Measurements from ENCODE around the gene SRSF10. TPM values are rescaled to one million over a fixed set of nuclear protein-coding genes. Genes with fewer than 3 reads are reported as not detected.

The SRSF10 gene
- total RNA-seq, 1 donor, result 127 TPM

DNA sequence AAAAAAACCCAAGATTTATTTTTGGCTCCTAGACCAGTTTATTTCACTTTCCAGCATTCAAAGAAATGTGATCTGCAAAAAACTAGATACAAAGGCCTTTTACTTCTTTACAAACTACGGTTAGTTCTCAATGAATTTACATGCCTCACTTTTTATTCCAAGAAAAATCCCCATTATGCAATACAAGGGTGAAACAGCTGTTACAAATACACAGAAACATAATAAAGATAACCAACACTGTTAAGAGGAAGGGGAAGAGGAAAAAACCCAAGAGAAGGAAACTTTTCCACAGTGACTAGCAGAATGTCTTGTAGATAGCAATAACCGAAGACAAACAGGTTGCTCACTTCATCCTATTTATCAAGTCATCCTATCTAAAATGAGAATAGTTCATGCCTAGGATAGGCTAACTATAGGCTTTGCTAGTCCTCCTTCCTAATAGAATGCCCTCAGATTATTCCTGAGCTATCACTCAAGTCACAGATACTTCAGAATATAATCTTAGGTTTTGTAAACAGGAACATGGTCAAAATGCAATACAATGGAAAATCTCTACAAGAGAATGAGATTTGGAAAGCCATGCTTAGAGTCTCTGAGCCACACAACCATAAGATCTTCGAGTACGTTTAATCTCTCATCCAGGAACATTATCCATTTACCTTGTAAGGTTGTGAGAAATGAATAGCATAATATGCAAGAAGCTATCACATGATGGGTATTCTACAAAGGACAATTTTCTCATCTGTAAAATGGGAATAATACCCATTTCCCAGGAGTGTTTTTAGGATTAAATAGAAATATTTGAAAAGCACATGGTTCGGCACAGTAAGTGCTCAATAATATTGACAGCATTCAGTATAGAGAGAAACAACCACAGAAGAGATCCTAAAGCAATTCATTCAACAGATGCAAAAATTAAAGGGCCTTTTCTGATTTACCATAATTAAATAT, 15.1 kb downstream of the SRSF10 start:
- no peak overlapping the region for H3K4me3 ChIP-seq (ENCODE audit: low read depth, low read length)
- TF ChIP-seq, protein P1, sequence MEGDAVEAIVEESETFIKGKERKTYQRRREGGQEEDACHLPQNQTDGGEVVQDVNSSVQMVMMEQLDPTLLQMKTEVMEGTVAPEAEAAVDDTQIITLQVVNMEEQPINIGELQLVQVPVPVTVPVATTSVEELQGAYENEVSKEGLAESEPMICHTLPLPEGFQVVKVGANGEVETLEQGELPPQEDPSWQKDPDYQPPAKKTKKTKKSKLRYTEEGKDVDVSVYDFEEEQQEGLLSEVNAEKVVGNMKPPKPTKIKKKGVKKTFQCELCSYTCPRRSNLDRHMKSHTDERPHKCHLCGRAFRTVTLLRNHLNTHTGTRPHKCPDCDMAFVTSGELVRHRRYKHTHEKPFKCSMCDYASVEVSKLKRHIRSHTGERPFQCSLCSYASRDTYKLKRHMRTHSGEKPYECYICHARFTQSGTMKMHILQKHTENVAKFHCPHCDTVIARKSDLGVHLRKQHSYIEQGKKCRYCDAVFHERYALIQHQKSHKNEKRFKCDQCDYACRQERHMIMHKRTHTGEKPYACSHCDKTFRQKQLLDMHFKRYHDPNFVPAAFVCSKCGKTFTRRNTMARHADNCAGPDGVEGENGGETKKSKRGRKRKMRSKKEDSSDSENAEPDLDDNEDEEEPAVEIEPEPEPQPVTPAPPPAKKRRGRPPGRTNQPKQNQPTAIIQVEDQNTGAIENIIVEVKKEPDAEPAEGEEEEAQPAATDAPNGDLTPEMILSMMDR (IDR thresholded peaks at IDR 0.05; ENCODE audit: insufficient read depth, low read length), result no peak
- peak; percentile 70 for DNase-seq (ENCODE audit: low read depth)

DNA sequence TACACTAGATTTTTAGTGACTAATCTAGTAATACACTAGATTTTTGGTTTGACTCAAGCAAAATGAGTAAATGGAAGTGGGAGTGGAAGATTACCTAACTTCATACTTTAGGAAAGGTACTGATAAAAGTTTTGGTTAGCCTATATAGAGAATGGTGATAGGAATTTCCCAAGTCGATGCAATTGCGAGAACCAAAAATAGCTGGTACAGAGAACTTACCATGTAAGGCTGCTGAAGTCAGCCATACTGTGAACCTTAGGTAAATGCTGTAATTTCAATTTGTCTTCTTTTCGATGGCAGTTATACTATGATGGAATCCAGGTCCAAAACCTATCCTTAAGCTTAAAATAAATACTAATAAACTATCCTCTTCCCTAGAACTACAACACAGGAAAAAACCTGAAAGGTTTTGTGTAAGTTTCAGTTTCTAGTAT, 15.9 kb downstream of the SRSF10 start:
- no peak overlapping the region for H3K4me3 ChIP-seq (ENCODE audit: low read depth, low read length)
- DNase-seq (ENCODE audit: low read depth), result peak; percentile 21
- TF ChIP-seq, protein P1 (IDR thresholded peaks at IDR 0.05; ENCODE audit: insufficient read depth, low read length), result no peak

DNA sequence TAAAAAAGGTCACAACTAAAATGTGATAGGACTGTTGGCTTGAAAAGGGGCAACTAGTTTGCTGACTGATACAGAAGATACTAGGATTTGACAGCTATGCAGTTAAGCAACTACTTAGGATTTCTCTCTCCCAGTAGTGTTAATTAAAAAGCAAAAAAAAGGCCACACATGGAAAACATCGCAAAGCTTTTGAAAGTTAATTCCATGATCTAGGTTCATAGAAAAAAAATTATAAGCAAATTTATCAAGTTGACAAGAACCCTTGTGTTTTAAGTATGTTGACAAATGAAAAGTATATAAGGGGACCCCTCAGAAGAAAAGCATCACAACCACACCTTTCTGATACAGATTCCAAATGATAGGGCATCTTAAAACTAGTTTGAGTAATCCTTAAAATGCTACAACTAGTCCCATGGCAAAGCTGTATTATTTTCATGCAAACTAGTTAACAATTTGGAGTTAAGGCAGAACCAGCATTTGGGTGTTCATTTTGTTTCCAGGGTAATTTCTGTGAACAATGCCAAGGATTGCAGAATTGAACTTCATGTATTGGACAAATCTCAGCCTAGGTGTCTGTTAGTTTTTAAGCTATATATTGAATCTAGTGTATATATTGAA, 16.4 kb downstream of the SRSF10 start:
- TF ChIP-seq, protein P1 (IDR thresholded peaks at IDR 0.05; ENCODE audit: insufficient read depth, low read length), result no peak
- DNase-seq (ENCODE audit: low read depth), result no peak
- no peak overlapping the region for H3K4me3 ChIP-seq (ENCODE audit: low read depth, low read length)

DNA sequence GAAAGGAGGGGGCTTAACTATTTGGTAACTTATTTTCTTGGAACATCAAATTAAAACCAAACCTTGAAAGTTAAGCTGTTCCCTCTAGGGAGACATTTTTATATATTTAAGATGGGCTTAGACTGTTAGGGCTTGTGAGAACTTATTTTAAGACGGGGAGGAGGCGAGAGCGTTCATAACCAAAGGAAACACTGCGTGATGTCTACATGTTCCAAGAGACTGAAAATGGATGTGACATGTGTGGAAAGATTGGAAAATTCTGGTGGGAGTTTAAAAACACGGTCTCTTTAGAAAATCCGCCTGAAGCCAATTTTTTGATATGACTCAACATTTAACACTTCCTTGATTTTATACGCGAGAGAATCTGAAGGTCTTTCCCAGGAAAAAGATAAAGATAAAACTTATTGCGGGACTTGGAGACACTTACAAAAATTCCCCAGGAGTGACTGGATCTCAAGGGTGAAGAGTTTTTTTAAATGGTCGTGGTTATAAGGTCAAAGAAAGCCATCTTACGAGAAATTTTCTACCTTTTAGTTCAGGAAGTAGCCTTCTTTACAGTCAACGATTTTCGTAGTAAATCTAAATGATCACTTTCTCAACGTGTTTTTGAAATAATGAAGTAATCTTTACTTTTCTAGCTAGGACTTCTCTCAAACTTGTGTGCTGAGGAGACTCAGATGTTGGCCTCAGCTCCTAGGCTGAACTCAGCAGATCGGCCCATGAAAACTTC, 19.7 kb downstream of the SRSF10 start:
- TF ChIP-seq, protein P1 (IDR thresholded peaks at IDR 0.05; ENCODE audit: insufficient read depth, low read length), result no peak
- H3K4me3 ChIP-seq (ENCODE audit: low read depth, low read length), result peak overlapping the region; percentile 85
- DNase-seq (ENCODE audit: low read depth), result peak; percentile 71

DNA sequence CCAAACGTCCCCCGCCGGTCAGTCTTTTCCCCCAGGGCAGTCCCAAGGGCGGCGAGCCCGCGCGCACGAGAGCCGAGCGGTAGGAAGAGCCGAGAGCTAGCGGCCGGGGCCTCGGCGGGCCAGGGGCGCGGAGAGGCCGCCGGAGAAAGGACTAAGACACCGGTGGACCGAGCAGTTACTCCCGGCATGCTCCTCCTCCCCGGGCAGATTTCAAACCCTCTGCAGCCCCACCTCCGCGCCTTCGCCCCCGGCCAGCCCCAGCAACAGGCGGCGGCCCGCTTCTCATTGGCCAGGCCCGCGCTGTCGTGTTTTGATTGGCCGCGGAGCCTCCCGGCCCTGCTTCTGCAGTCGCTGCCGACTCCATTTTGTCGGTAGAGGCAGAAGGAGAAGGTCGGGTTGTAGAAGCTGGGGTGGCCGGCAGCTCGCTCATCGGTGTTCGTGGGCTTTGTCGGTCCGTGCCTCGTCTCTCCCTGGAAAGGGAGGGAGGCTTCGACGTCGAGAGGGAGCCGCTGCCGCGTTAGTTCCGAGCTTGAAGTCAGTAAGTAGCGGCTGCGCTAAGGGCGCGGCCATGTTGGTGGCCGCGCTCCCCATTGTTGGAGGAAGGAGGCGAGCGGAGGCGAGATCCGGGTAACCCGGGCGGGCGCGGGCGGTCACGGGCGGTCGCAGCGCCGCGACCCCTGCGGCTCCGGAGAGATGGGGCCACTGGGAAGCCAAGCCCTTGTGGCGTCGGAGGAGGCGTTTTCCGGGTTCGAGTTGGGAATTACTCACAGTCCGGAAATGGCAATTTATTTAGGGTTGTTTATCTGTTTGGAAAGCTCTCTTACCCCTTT, 20.5 kb downstream of the SRSF10 start, which contains the start of gene PNRC2:
Gene PNRC2, plus strand, starts transcription at position 368 of the 830 bp plus-strand sequence. CDS start 1,630 bp downstream, outside the sequence.
- peak; percentile 92 for DNase-seq (ENCODE audit: low read depth)
- TF ChIP-seq, protein P1 (IDR thresholded peaks at IDR 0.05; ENCODE audit: insufficient read depth, low read length), result no peak
- peak within 1 kb of the TSS; percentile 85 for H3K4me3 ChIP-seq (ENCODE audit: low read depth, low read length)

Measured in fibroblast of the aortic adventitia (primary cell).